ENCODE measurements around the gene HSPH1. TPM values are rescaled to one million over a fixed set of nuclear protein-coding genes. Genes with fewer than 3 reads are reported as not detected.

The HSPH1 gene
- total RNA-seq, 2 experiments from 2014 or later, result 226 to 238 TPM

- CTCF ChIA-PET, result interaction anchor here (1.5 kb wide), 1 partner anchor 16 kb away, joined by 3 read pairs; no protein-coding TSS in a partner anchor
- Histone ChIP-seq H3K4me3 (ENCODE audit: low read length) (no peak overlapping the region), H3K4me1 (ENCODE audit: insufficient read depth, low read length) (no peaks in the 10 kb centered on the region), H3K27me3 (ENCODE audit: control insufficient read depth in 1 of 2, insufficient read depth in 2 of 2, low read length in 2 of 2) (peaks cover 5 to 7% of the 10 kb centered on the region in 2 experiments), H3K27ac (ENCODE audit: low read depth in 1 of 2, low read length in 2 of 2) (no peak overlapping the region), H3K9me3 (ENCODE audit: control insufficient read depth in 1 of 2, insufficient read depth in 1 of 2, low read length in 2 of 2) (no peaks in the 10 kb centered on the region), H3K36me3 (ENCODE audit: insufficient read depth, low read length) (no peaks in the 10 kb centered on the region)
- Mint-ChIP-seq H3K36me3 (ENCODE audit: low read depth) (no peaks in the 10 kb centered on the region), H3K27ac (no peak overlapping the region), H3K9me3 (no peaks in the 10 kb centered on the region), H3K27me3 (peaks cover 38% of the 10 kb centered on the region), H3K4me3 (no peak overlapping the region), H3K4me1 (ENCODE audit: low read depth) (no peaks in the 10 kb centered on the region)
- no peak for DNase-seq
- TF ChIP-seq, protein P1, sequence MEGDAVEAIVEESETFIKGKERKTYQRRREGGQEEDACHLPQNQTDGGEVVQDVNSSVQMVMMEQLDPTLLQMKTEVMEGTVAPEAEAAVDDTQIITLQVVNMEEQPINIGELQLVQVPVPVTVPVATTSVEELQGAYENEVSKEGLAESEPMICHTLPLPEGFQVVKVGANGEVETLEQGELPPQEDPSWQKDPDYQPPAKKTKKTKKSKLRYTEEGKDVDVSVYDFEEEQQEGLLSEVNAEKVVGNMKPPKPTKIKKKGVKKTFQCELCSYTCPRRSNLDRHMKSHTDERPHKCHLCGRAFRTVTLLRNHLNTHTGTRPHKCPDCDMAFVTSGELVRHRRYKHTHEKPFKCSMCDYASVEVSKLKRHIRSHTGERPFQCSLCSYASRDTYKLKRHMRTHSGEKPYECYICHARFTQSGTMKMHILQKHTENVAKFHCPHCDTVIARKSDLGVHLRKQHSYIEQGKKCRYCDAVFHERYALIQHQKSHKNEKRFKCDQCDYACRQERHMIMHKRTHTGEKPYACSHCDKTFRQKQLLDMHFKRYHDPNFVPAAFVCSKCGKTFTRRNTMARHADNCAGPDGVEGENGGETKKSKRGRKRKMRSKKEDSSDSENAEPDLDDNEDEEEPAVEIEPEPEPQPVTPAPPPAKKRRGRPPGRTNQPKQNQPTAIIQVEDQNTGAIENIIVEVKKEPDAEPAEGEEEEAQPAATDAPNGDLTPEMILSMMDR (IDR thresholded peaks at IDR 0.05), result no peak
- no peak for ATAC-seq (ENCODE audit: poor library complexity)
- intact Hi-C loops (cut with DNase I, micrococcal nuclease), result no loop called here
- POLR2A ChIA-PET, result no interaction called here
Observed at GRCh38 chr13:31119526-31119925, 42.2 kb downstream of the HSPH1 start.

- Mint-ChIP-seq H3K27me3 (peaks cover 25% of the 10 kb centered on the region), H3K9me3 (no peaks in the 10 kb centered on the region), H3K4me1 (ENCODE audit: low read depth) (no peaks in the 10 kb centered on the region), H3K4me3 (no peak overlapping the region), H3K36me3 (ENCODE audit: low read depth) (no peaks in the 10 kb centered on the region), H3K27ac (no peak overlapping the region)
- POLR2A ChIA-PET, result no interaction called here
- DNase-seq, result no peak
- no peak for ATAC-seq (ENCODE audit: poor library complexity)
- H3K27me3 ChIP-seq (ENCODE audit: control insufficient read depth in 1 of 2, insufficient read depth in 2 of 2, low read length in 2 of 2), result peaks cover 0 to 9% of the 10 kb centered on the region in 2 experiments
- CTCF ChIA-PET, result no interaction called here
- H3K9me3 ChIP-seq (ENCODE audit: control insufficient read depth in 1 of 2, insufficient read depth in 1 of 2, low read length in 2 of 2), result no peaks in the 10 kb centered on the region
- no peaks in the 10 kb centered on the region for H3K4me1 ChIP-seq (ENCODE audit: insufficient read depth, low read length)
- intact Hi-C loops (cut with DNase I, micrococcal nuclease), result no loop called here
- TF ChIP-seq, protein P1 (IDR thresholded peaks at IDR 0.05), result no peak
- H3K36me3 ChIP-seq (ENCODE audit: insufficient read depth, low read length), result no peaks in the 10 kb centered on the region
- no peak overlapping the region for H3K4me3 ChIP-seq (ENCODE audit: low read length)
- no peak overlapping the region for H3K27ac ChIP-seq (ENCODE audit: low read depth in 1 of 2, low read length in 2 of 2)
Observed at GRCh38 chr13:31116224-31116623, 45.5 kb downstream of the HSPH1 start.

DNA sequence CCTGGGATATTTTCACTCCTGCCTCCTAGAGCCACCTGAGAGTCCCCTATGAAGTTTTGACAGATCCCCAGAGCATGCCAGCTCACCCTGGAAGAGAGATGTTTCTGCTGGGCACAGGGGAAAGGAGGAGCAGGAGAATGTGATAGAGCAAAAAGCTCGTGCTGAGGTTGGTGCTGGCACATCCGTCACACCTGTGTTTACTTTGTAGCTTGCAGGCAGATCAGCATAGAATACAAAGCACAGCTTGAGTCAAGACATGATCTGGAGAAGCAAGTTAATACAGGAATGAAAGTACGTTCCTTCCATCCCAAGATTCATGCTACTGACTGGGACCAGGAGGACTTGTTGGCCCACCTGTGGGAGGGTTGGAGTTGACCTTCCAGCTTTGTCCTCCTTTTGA is 46.1 kb downstream of the HSPH1 start:
- no peaks in the 10 kb centered on the region for H3K36me3 ChIP-seq (ENCODE audit: insufficient read depth, low read length)
- Mint-ChIP-seq H3K36me3 (ENCODE audit: low read depth) (no peaks in the 10 kb centered on the region), H3K4me3 (no peak overlapping the region), H3K4me1 (ENCODE audit: low read depth) (no peaks in the 10 kb centered on the region), H3K9me3 (no peaks in the 10 kb centered on the region), H3K27me3 (peaks cover 19% of the 10 kb centered on the region), H3K27ac (no peak overlapping the region)
- POLR2A ChIA-PET, result interaction anchor here (0.7 kb wide), 1 partner anchor 9 kb away, joined by 3 read pairs; no protein-coding TSS in a partner anchor
- H3K9me3 ChIP-seq (ENCODE audit: control insufficient read depth in 1 of 2, insufficient read depth in 1 of 2, low read length in 2 of 2), result no peaks in the 10 kb centered on the region
- TF ChIP-seq, protein P1 (IDR thresholded peaks at IDR 0.05), result no peak
- no peak overlapping the region for H3K4me3 ChIP-seq (ENCODE audit: low read length)
- no peaks in the 10 kb centered on the region for H3K4me1 ChIP-seq (ENCODE audit: insufficient read depth, low read length)
- intact Hi-C loops (cut with DNase I, micrococcal nuclease), result no loop called here
- DNase-seq, result no peak
- no peak overlapping the region for H3K27ac ChIP-seq (ENCODE audit: low read depth in 1 of 2, low read length in 2 of 2)
- peaks cover 0 to 9% of the 10 kb centered on the region in 2 experiments for H3K27me3 ChIP-seq (ENCODE audit: control insufficient read depth in 1 of 2, insufficient read depth in 2 of 2, low read length in 2 of 2)
- CTCF ChIA-PET, result no interaction called here
- ATAC-seq (ENCODE audit: poor library complexity), result no peak

All from CD4-positive, alpha-beta T cell (primary cell).